HG03432 (cell line): ENCODE data around the gene TRA2A.
"Not testable (repeated sequence)": the region's sequence is repeated elsewhere in the genome, so short reads cannot be mapped to it uniquely, and the experiment has no call there.

Experiments
- ATAC-seq: cut with Tn5 transposase; IDR thresholded peaks from one replicate; pipeline ENCODE4 v1.9.1; 2021; ENCODE audit warnings: mild to moderate bottlenecking, moderate library complexity; ENCODE audit not compliant: unreplicated experiment

The TRA2A gene

GRCh38 chr7:23531794-23532489 lies at the start of gene TRA2A:
Gene TRA2A (minus strand): TSS chr7:23531981. CDS start chr7:23531824, 157 bp downstream.
- ATAC-seq: peak; percentile 97

DNA sequence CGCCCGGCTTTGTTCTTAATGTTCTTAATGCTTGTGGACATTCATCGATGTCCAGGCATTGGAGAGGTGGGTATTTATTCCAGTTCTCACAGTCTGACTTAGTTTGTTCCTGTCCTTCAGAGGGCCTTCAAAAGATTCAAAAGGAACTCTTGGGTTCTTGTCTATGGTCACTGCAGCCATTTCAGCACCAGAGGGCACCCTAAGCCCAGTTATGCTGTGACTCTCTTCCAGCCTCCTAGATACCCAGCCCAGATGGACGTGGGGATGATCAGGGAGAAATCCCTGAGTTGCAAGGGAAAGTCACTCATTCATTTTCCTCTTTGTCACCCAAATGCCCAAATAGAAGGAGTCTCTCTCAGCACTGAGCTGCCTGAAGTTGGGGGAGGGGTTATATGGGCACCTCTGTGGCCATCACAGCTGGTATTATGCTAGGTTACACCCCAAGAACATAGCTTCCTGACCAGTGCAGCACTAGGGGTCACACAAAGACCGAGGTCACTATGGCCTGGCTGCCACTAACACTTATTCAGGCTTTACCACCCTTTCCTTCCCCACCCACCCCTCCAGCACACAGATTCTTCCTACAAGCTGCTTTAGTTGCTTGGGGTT lies 38.9 kb upstream of the TRA2A start:
- ATAC-seq: peak; percentile 88

- ATAC-seq: no peak
Observed at GRCh38 chr7:23558303-23558702, 26.5 kb upstream of the TRA2A start.

DNA sequence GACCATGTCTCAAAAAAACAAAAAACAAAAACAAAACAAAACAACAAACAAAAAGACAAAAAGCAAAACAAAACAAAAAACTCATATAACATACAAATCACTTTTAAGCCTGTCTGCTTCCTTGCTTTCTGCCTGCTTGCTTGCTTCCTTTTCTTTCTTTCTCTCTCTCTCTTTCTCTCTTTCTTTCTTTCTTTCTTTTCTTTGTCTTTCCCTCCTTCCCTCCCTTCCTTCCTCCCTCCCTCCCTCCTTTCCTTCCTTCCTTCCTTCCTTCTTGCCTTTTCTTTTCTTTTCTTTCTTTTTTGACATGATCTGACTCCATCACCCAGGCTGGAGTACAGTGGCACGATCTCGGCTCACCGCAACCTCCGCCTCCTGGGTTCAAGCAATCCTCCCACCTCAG lies 15.9 kb upstream of the TRA2A start:
- ATAC-seq: no peak

- peak; percentile 63 for ATAC-seq
Observed at GRCh38 chr7:23546897-23547572, 15.3 kb upstream of the TRA2A start.

- ATAC-seq: no peak
Observed at GRCh38 chr7:23545493-23545892, 13.7 kb upstream of the TRA2A start.

- peak; percentile 77 for ATAC-seq
Observed at GRCh38 chr7:23544913-23545354, 13.2 kb upstream of the TRA2A start.

GRCh38 chr7:23542752-23543151 lies 11.0 kb upstream of the TRA2A start:
- ATAC-seq: no peak

DNA sequence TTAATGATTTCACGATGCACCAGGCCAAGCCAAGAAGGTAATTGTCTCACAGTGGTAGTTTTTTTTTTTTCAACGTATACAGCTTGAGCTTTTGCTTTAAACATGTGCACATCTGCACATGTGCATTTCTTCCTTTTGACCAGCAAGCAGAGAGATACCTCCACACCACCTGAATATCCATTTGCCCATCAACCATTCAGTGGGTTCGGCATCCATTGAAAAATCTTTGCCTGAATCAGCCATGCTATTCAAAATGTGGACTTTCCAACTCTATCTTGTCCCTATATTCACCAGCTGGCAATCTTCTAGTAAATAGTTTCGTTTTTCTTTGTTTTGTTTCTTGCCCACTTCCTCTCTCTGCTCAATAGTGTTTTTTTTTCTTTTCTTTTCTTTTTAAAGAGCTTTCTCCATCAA lies 7.7 kb upstream of the TRA2A start:
- peak; percentile 78 for ATAC-seq

DNA sequence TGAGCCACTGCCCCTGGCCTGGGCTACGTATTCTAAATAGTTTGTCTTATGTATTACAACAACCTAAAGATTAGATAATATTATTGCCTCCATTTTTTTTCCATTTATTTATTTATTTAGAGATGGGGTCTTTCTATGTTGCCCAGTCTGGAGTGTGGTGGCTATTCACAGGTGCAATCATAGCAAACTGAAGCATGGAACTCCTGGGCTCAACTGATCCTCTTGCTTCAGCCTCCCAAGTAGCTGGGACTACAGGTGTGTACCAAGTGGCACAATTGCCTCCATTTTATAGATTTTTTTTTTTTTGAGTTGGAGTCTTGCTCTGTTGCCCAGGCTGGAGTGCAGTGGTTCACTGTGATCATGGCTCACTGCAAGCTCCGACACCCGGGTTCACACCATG lies 6.5 kb upstream of the TRA2A start:
- no peak for ATAC-seq

DNA sequence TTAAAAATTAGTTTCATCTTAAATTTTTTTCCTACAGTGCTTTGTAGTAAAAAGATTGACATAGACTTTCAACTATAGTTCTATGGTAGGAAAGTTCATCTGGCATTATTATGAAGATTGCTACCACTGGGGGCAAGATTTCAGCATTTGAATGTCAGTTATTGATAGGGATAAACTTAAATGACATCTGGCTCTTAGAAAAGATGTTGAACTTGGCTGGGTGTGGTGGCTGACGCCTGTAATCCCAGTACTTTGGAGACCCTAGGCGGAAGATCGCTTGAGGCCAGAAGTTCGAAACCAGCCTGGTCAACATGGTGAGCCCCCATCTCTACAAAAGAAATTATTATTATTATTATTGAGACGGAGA lies 1.4 kb upstream of the TRA2A start:
- no peak for ATAC-seq

DNA sequence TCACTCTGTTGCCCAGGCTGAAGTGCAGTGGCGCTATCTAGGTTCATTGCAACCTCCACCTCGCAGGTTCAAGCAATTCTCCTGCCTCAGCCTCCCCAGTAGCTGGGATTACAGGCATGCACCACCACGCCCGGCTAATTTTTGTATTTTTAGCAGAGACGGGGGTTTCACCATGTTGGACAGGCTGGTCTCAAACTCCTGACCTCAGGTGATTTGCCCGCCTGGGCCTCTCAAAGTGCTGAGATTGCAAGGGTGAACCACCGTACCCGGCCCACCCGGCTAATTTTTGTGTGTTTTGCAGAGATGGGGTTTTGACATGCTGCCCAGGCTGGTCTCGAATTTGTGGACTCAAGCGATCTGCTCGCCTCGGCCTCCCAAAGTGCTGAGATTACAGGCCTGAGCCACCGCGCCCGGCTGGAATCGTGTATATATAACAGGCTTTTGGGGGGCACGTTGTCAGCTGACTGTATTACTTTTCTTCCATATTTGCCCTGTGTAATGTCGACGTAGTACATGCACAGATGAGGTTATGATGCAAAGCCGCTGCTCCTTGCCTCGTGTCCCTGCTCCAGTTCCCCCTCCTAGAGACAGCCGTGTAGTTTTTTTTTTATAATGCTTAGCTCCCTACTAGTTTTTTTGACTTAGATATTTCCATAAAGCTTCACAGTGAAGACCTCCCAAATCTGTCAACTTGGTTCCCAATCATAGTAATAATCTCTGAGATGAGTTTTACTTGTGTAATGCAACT lies 883 bp upstream of the TRA2A start:
- no peak for ATAC-seq

DNA sequence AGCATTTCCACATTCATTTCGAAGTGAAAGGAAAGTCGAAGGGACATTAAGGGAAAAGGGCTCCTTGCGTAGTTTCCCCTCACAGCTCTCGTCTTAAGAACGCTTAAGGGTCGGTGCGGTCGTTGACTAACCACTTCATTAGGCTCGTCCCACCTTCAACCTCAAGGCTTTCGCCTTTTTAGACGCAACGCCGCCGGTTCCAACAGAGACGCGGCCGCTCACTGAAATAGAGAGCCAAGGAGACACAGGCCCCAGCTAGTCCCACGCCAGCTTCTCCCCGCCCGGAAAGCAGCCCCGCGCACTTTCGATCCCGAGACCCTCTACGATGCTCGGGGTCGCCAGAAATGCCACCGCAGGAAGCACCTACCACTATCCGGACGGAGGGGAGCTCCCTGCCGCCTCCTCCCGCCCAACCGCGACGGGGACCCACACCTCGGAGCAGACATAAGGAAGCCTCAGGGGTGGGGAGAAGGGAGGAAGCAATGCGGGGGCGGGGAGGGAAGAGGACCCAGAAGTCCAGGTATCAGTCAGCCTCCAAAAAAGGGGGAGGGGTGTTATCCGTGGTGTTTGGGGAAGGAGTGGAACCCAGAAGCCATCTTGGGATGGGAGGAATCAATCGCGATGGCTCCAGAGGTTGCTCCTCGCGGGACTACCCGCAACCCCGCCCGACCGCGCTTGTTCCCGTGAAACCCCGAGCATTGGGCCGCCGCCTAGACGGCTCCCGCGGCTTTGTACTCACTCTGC lies 559 bp downstream of the TRA2A start:
- peak; percentile 34 for ATAC-seq

DNA sequence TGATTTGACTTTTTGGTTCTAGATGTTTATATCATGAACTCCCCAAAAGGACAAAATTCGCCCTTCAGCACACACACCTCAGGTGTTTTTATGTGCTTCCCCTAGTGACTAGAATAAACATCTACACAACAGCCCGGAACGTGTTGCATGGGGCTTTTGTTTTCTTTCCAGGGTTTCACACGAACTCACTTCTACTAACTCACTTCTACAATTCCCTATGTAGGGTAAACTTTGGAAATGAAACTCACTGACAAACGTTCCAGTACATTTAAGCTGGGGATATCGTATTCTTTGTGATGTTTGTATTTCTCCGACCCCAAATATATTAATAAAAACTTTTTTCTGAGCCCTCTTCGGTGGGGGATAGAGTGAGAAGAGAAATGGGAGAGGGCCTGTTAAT lies 1.4 kb downstream of the TRA2A start:
- no peak for ATAC-seq

GRCh38 chr7:23529262-23529859 lies 2.4 kb downstream of the TRA2A start:
- no peak for ATAC-seq

- not testable (repeated sequence) for ATAC-seq
Observed at GRCh38 chr7:23525611-23526010, 6.2 kb downstream of the TRA2A start.

DNA sequence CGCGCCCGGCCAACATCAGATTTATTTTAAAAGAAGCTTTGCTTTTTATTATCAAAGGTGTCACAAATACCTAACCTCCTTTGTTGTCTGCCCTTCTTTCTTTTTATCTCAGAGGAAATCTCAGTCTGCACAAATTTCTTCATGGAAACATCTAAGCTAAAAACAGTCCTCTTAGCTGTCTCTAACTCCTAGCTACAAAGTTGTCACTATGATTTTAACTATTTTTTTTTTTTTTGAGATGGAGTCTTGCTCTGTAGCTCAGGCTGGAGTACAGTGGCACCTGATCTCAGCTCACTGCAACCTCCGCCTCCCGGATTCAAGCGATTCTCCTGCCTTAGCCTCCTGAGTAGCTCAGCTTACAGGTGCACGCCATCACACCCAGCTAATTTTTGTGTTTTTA lies 7.3 kb downstream of the TRA2A start:
- no peak for ATAC-seq

- no peak for ATAC-seq
Observed at GRCh38 chr7:23523486-23524075, 8.2 kb downstream of the TRA2A start.

DNA sequence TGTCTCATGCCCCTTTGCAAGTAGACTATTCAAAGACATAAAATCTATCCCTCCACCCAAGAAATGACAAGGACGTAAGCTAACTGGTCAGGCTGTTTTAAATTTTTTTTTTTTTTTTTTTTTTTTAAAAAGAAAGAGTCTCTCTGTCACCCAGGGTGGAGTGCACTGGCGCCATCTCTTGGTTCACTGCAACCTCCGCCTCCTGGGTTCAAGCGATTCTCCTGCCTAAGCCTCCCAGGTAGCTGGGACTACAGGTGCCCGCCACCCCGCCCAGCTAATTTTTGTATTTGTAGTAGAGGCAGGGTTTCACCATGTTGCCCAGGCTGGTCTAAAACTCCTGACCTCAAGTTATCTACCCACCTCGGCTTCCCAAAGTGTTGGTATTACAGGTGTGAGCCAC lies 11.2 kb downstream of the TRA2A start:
- ATAC-seq: no peak

DNA sequence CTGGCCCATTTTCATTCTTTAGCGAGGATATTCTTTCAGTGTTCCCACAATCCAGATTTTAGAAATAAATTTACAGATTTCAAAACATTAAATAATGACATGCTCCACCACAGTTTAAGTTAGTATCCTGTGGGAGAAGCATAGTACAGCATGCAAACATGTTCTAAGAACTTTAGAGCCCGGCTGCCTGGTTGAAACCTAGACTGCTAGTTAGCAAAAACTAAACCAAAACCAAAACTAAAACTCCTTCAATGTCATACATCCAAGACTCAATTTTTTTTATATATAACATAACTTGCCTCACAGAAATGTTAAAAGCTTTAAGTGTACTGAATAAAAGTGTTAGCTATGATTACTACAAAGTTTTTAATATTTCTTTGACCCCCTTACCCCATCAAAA lies 17.0 kb downstream of the TRA2A start:
- no peak for ATAC-seq
